DND-41 (cell line): ENCODE data around the gene BRSK2.

Source experiments
- ATAC-seq: fragments of 200-7000 bp; cut with Tn5 transposase; 3 replicates; pipeline ENCODE4 v1.9.1; 2021; ENCODE audit warnings: low read depth; ENCODE audit not compliant: insufficient read depth
- DNase-seq: peaks from one replicate; pipeline ENCODE4 v3.0.0-alpha.2; 2020
- H2AFZ ChIP-seq: 2 replicates; pipeline ENCODE4 v1.6.0; 2012; ENCODE audit warnings: low read depth, low read length
- H3K27ac ChIP-seq: 2 replicates; pipeline ENCODE4 v1.5.1; 2012; ENCODE audit warnings: low read length, inconsistent platforms
- H3K27me3 ChIP-seq: fragments of 200-600 bp; sonication (generic); 2 replicates; pipeline ENCODE4 v1.6.0; 2012; ENCODE audit warnings: low read length, mild to moderate bottlenecking, inconsistent platforms; ENCODE audit not compliant: insufficient read depth, poor library complexity
- H3K36me3 ChIP-seq: 2 replicates; pipeline ENCODE4 v1.5.1; 2012; ENCODE audit warnings: low read length, inconsistent platforms; ENCODE audit not compliant: insufficient read depth
- H3K4me1 ChIP-seq: 2 replicates; pipeline ENCODE4 v1.5.1; 2012; ENCODE audit warnings: mild to moderate bottlenecking, low read length; ENCODE audit not compliant: insufficient read depth
- H3K4me2 ChIP-seq: 2 replicates; pipeline ENCODE4 v1.6.0; 2012; ENCODE audit warnings: mild to moderate bottlenecking, moderate library complexity, low read length, inconsistent platforms; ENCODE audit not compliant: insufficient read depth
- H3K4me3 ChIP-seq, 2 experiments: fragments of 200-600 bp in 1 of 2; shearing (Covaris generic) in 1 of 2; 2 replicates each; pipeline ENCODE4 v1.5.1; 2012 to 2016; ENCODE audit warnings: inconsistent platforms in 2 of 2, low read length in 2 of 2, mild to moderate bottlenecking in 2 of 2, low read depth in 1 of 2, moderate library complexity in 1 of 2
- H3K79me2 ChIP-seq: 2 replicates; pipeline ENCODE4 v1.6.0; 2012; ENCODE audit warnings: low read length, inconsistent platforms; ENCODE audit not compliant: insufficient read depth
- H3K9ac ChIP-seq: 2 replicates; pipeline ENCODE4 v1.6.0; 2012; ENCODE audit warnings: low read depth, mild to moderate bottlenecking, inconsistent platforms, low read length, moderate library complexity
- H3K9me3 ChIP-seq: 2 replicates; pipeline ENCODE4 v1.5.1; 2012; ENCODE audit warnings: low read length, moderate library complexity, mild to moderate bottlenecking, inconsistent platforms; ENCODE audit not compliant: insufficient read depth, severe bottlenecking
- H4K20me1 ChIP-seq: 2 replicates; pipeline ENCODE4 v1.6.0; 2012; ENCODE audit warnings: low read length; ENCODE audit not compliant: insufficient read depth
- EZH2 ChIP-seq: IDR thresholded peaks from 3 replicates; pipeline ENCODE4 v1.6.1; 2012; ENCODE audit warnings: borderline replicate concordance, low read depth, mild to moderate bottlenecking, moderate library complexity, low read length, inconsistent platforms; ENCODE audit not compliant: severe bottlenecking
- TF ChIP-seq, protein P1 (sequence below): IDR thresholded peaks from 2 replicates; pipeline ENCODE4 v1.5.1; 2012; ENCODE audit warnings: borderline replicate concordance, low read length, moderate library complexity, mild to moderate bottlenecking; ENCODE audit not compliant: poor library complexity, severe bottlenecking; ENCODE audit errors: extremely low read depth

BRSK2 gene

DNA sequence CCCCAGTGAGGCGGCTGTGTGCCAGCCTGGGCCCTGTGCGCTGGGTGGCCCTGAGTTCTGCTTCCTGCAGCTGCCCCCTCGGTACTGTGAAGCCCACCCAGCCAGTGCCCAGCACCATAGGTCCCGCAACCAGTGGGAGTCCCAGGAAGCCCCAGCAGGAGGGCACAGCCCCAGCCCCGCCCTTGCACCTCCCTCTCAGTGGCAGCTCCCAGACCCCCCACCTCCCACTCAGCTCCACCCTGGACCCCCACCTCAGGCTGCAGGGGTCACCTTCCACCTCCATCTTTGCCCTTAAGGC lies 66.0 kb downstream of the BRSK2 start:
- Histone ChIP-seq H3K9me3 (no peaks in the 10 kb centered on the region), H4K20me1 (peaks cover 37% of the 10 kb centered on the region), H3K36me3 (no peaks in the 10 kb centered on the region), H3K4me2 (no peak overlapping the region), H3K4me3 (no peak overlapping the region), H2AFZ (no peak overlapping the region), H3K4me1 (no peaks in the 10 kb centered on the region), H3K9ac (no peak overlapping the region), H3K79me2 (no peaks in the 10 kb centered on the region), H3K27ac (no peak overlapping the region), H3K27me3 (no peaks in the 10 kb centered on the region)
- no peak for ATAC-seq
- DNase-seq: no peak
- no peak for TF ChIP-seq EZH2
- TF ChIP-seq, protein P1, sequence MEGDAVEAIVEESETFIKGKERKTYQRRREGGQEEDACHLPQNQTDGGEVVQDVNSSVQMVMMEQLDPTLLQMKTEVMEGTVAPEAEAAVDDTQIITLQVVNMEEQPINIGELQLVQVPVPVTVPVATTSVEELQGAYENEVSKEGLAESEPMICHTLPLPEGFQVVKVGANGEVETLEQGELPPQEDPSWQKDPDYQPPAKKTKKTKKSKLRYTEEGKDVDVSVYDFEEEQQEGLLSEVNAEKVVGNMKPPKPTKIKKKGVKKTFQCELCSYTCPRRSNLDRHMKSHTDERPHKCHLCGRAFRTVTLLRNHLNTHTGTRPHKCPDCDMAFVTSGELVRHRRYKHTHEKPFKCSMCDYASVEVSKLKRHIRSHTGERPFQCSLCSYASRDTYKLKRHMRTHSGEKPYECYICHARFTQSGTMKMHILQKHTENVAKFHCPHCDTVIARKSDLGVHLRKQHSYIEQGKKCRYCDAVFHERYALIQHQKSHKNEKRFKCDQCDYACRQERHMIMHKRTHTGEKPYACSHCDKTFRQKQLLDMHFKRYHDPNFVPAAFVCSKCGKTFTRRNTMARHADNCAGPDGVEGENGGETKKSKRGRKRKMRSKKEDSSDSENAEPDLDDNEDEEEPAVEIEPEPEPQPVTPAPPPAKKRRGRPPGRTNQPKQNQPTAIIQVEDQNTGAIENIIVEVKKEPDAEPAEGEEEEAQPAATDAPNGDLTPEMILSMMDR: no peak

DNA sequence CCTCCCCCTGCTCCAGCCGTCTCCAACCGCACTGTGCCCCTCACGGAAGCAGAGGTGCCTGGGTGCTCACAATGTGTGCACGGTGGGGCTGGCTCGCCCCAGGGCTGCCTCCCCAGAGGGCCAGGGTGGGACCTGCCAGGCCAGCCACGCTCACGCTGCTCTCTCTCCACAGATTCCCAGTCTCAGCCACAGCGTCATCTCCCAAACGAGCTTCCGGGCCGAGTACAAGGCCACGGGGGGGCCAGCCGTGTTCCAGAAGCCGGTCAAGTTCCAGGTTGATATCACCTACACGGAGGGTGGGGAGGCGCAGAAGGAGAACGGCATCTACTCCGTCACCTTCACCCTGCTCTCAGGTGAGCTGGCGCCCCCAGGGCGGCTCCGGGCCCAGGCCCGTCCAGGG lies 66.4 kb downstream of the BRSK2 start:
- Histone ChIP-seq H4K20me1 (peaks cover 35% of the 10 kb centered on the region), H3K27me3 (no peaks in the 10 kb centered on the region), H3K36me3 (no peaks in the 10 kb centered on the region), H3K9ac (no peak overlapping the region), H3K27ac (no peak overlapping the region), H3K9me3 (no peaks in the 10 kb centered on the region), H3K79me2 (no peaks in the 10 kb centered on the region), H3K4me3 (no peak overlapping the region), H3K4me2 (no peak overlapping the region), H3K4me1 (no peaks in the 10 kb centered on the region), H2AFZ (no peak overlapping the region)
- ATAC-seq: no peak
- DNase-seq: no peak
- no peak for TF ChIP-seq EZH2
- TF ChIP-seq, protein P1: no peak

DNA sequence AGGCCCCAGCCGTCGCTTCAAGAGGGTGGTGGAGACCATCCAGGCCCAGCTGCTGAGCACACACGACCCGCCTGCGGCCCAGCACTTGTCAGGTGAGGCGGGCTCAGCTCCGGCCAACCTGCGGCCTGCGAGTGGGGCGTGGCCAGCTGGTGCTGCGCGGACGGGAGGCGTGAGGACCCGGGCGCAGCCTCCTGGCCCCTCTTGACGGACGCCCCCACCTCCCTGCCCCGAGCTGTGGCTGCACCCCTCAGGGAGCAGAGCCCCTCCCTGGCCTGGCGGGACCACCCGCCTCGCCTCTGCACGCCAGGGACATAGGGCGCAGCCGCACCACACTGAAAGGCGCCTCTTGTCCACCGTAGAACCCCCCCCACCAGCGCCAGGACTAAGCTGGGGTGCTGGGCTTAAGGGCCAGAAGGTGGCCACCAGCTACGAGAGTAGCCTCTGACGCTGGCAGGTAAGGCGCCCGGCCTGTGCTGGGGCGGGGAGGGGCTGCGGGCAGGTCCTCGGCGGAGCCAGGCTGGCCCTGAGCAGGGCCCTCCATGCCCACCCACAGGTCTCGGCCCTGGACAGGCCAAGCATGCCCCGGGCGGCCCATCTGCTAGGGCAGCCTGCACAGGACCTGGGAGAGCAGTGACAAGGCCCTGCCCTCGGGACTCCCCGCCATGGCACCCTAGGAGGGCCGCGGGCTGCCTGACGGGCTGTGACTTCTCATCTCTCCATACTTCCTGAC lies 67.0 kb downstream of the BRSK2 start:
- H3K9me3 ChIP-seq: no peaks in the 10 kb centered on the region
- no peaks in the 10 kb centered on the region for H3K27me3 ChIP-seq
- H3K27ac ChIP-seq: no peak overlapping the region
- H3K4me2 ChIP-seq: no peak overlapping the region
- no peaks in the 10 kb centered on the region for H3K79me2 ChIP-seq
- no peak overlapping the region for H3K9ac ChIP-seq
- no peak overlapping the region for H3K4me3 ChIP-seq
- H2AFZ ChIP-seq: no peak overlapping the region
- no peaks in the 10 kb centered on the region for H3K36me3 ChIP-seq
- ATAC-seq: no peak
- no peak for DNase-seq
- peaks cover 29% of the 10 kb centered on the region for H4K20me1 ChIP-seq
- H3K4me1 ChIP-seq: no peaks in the 10 kb centered on the region
- TF ChIP-seq, protein P1: no peak
- no peak for TF ChIP-seq EZH2
